Vagina (tissue), 2 donors: ENCODE measurements around the gene BBOX1. TPM values are rescaled to one million over a fixed set of nuclear protein-coding genes. Genes with fewer than 3 reads are reported as not detected.

Source experiments
- DNase-seq, 2 donors: peaks; one replicate each; pipeline ENCODE4 v3.0.0-alpha.2; 2017; ENCODE audit errors: extremely low spot score in 2 of 2
- H3K27ac ChIP-seq: fragments of 200-600 bp; sonication (generic); one replicate; pipeline ENCODE4 v1.5.1; 2019
- H3K27me3 ChIP-seq: fragments of 200-600 bp; sonication (generic); one replicate; pipeline ENCODE4 v1.5.1; 2019
- H3K36me3 ChIP-seq, 2 donors: fragments of 200-600 bp; sonication (generic); one replicate each; pipeline ENCODE4 v1.5.1; 2017 to 2019
- H3K4me1 ChIP-seq: fragments of 200-600 bp; sonication (generic); one replicate; pipeline ENCODE4 v1.5.1; 2019
- H3K4me3 ChIP-seq, 2 donors: fragments of 200-600 bp; sonication (generic); 1 replicate in 1 of 2; 2 replicates in 1 of 2; pipeline ENCODE4 v1.5.1; 2016 to 2019
- H3K9me3 ChIP-seq: fragments of 200-600 bp; sonication (generic); one replicate; pipeline ENCODE4 v1.5.1; 2019
- POLR2A ChIP-seq, 2 donors: fragments of 450-650 bp; IDR thresholded peaks; one replicate each; pipeline ENCODE4 v1.6.1; 2017; ENCODE audit warnings: antibody characterized with exemption in 2 of 2, mild to moderate bottlenecking in 2 of 2, moderate library complexity in 2 of 2
- POLR2AphosphoS5 ChIP-seq, 2 donors: sonication (generic); formaldehyde crosslinking; IDR thresholded peaks; one replicate each; pipeline ENCODE4 v1.9.0; 2017; ENCODE audit warnings: antibody characterized with exemption in 2 of 2, mild to moderate bottlenecking in 2 of 2, low read depth in 1 of 2; ENCODE audit not compliant: insufficient read depth in 1 of 2
- intact Hi-C: fragments of 100-400 bp; cut with DNase I; formaldehyde crosslinking; loops from one replicate; pipeline ENCODE4 v1.15.1; 2023
- total RNA-seq: library from RNA; depleted of rRNA; stranded (reverse); fragments of >200 nt; gene quantifications from one replicate; pipeline ENCODE4 v1.2.3, GENCODE V29; 2016
- TF ChIP-seq, protein P1 (sequence below), 3 experiments: fragments of 450-650 bp in 2 of 3; fragments of 200-600 bp in 1 of 3; sonication (generic) in 1 of 3; IDR thresholded peaks; one replicate each; pipeline ENCODE4 v1.5.1; 2017 to 2019; ENCODE audit warnings: antibody characterized with exemption in 3 of 3, mild to moderate bottlenecking in 2 of 3, moderate library complexity in 2 of 3

The BBOX1 gene
- total RNA-seq, 1 donor from 2014 or later, result 53.0 TPM

DNA sequence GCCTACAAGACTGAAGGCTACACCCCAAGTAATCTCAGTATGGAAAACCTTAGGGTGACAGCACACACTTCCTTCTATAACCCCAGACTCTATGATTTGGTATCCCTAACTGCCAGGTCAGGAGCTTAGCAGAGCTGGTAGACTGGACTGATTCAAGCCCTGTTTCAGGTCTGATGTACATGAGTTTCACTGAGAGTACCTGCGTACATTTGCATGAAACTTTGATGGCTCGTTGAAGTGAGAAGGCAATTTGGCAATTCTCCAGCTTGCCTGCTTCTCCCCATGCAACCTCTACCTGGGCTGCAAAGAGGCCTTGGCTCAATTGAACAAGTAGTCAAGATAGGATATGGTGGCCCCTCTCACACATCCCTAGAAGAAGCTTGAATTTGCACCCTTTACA lies 36.5 kb upstream of the BBOX1 start:
- Histone ChIP-seq H3K27me3 (no peaks in the 10 kb centered on the region), H3K36me3 (no peaks in the 10 kb centered on the region), H3K4me3 (no peak overlapping the region), H3K27ac (no peak overlapping the region), H3K4me1 (no peaks in the 10 kb centered on the region), H3K9me3 (no peaks in the 10 kb centered on the region)
- TF ChIP-seq, protein P1, sequence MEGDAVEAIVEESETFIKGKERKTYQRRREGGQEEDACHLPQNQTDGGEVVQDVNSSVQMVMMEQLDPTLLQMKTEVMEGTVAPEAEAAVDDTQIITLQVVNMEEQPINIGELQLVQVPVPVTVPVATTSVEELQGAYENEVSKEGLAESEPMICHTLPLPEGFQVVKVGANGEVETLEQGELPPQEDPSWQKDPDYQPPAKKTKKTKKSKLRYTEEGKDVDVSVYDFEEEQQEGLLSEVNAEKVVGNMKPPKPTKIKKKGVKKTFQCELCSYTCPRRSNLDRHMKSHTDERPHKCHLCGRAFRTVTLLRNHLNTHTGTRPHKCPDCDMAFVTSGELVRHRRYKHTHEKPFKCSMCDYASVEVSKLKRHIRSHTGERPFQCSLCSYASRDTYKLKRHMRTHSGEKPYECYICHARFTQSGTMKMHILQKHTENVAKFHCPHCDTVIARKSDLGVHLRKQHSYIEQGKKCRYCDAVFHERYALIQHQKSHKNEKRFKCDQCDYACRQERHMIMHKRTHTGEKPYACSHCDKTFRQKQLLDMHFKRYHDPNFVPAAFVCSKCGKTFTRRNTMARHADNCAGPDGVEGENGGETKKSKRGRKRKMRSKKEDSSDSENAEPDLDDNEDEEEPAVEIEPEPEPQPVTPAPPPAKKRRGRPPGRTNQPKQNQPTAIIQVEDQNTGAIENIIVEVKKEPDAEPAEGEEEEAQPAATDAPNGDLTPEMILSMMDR (IDR thresholded peaks at IDR 0.05), result no peak
- TF ChIP-seq POLR2AphosphoS5 (IDR thresholded peaks at IDR 0.05; ENCODE audit: insufficient read depth in 1 of 2, low read depth in 1 of 2) (no peak), POLR2A (IDR thresholded peaks at IDR 0.05) (no peak)
- intact Hi-C loops, result no loop called here
- DNase-seq, result no peak

DNA sequence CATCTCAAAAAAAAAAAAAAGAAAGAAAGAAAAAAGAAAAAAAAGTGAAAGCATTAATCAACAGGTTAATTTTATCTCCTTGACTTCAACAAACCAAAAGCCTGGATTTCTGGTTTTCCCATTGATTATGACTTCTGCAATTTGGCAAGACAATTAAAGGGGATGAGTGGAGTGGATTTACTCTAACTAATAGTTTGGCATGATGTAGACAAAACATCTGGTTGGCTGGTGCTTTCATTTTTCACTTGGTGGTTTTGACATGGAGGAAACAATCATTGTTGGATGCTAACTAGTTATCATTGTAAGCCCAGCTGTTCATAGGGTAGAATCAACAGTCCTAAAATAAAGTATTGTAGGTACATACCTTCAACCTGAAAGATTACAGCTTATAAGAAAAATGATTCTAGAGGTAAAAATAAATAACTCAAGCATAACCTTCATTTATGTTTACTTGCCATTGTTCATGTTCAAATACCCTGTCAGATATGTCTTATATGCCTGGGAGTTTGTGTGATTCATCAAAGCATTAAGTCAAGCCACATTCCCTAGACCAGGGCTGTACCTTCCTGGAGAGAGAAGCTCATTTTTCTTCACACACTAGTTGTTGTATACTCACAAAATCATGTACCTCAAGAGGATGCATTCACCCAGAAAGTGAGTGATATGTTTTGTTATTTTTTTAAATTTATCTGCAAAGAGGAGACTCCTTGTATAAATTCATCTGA lies 31.6 kb upstream of the BBOX1 start:
- TF ChIP-seq POLR2A (IDR thresholded peaks at IDR 0.05) (no peak), POLR2AphosphoS5 (IDR thresholded peaks at IDR 0.05; ENCODE audit: insufficient read depth in 1 of 2, low read depth in 1 of 2) (no peak)
- TF ChIP-seq, protein P1 (IDR thresholded peaks at IDR 0.05), result no peak
- Histone ChIP-seq H3K27ac (no peak overlapping the region), H3K27me3 (no peaks in the 10 kb centered on the region), H3K9me3 (no peaks in the 10 kb centered on the region), H3K4me3 (no peak overlapping the region), H3K4me1 (peaks cover 28% of the 10 kb centered on the region), H3K36me3 (no peaks in the 10 kb centered on the region)
- DNase-seq, result no peak
- intact Hi-C loops, result no loop called here

DNA sequence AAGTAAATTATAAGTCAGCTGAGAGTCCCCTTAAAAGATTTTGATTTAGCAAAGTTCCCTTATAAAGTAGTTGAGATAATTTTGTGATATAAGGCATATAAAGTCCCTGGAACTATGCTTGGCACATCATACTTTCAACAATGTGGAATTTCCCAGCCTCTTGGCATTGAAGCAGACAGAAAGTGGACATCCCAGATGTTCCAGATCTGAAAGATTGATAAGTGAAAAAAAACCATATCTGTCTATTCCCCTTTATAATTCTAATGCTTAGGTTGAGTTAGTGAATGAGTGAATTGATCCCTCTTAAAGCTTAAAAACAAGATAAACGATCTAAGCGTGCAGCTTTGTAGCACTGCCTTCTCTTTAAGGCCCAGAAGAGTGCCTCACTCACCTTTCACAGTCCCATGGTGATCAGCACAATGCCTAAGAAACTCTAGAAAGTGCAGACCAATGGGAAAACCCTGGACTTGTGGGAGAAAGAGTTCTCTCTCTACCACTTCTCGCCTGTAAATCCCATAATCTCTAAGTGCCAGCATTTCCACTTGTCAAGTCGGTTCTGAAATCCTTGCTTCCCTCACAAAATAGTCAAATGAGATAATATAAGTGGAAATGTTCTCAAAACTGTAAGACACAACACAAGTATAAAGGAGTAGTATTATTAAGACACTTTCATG lies 28.9 kb upstream of the BBOX1 start:
- Histone ChIP-seq H3K4me3 (no peak overlapping the region), H3K4me1 (peaks cover 31% of the 10 kb centered on the region), H3K27ac (peak overlapping the region; percentile 31), H3K36me3 (no peaks in the 10 kb centered on the region), H3K27me3 (no peaks in the 10 kb centered on the region), H3K9me3 (no peaks in the 10 kb centered on the region)
- DNase-seq, result no peak
- intact Hi-C loops, result no loop called here
- no peak for TF ChIP-seq POLR2A (IDR thresholded peaks at IDR 0.05)
- TF ChIP-seq, protein P1 (IDR thresholded peaks at IDR 0.05), result no peak
- no peak for TF ChIP-seq POLR2AphosphoS5 (IDR thresholded peaks at IDR 0.05; ENCODE audit: insufficient read depth in 1 of 2, low read depth in 1 of 2)

DNA sequence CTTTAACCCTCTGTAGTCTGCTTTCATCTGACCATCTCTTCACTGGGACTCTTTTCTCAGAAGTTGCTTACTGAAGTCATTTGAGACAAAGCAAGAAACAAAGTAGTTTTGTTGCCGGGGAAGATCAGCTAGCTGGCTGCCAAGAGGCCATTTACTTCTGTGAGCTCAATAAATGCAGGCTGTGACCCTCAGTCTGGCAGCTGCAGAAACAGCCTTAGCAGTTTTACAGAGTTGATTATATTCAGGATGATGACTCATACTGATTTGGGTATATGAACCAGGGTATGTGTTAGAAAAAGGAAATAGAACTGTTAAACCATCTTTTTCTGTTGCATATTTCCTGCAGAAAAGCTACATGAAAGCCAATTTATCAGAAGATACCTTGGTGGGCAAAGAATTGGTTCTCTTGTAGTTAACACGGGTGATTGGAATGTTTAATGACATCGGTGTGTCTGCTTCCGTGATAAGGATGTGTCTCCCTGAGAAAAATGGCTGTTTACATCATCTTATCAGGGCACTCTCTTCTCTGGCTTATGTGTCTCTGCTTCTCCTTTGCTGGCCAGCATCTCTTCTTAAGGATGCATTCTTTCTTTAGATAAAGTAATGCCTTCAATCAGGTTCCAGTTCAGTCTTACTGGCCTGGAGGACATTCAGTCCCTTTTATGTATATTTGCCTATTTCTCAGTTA lies 28.2 kb upstream of the BBOX1 start:
- Histone ChIP-seq H3K27ac (peak overlapping the region; percentile 45), H3K4me1 (peaks cover 31% of the 10 kb centered on the region), H3K36me3 (no peaks in the 10 kb centered on the region), H3K27me3 (no peaks in the 10 kb centered on the region), H3K9me3 (no peaks in the 10 kb centered on the region), H3K4me3 (no peak overlapping the region)
- DNase-seq, result no peak
- intact Hi-C loops, result no loop called here
- TF ChIP-seq POLR2AphosphoS5 (IDR thresholded peaks at IDR 0.05; ENCODE audit: insufficient read depth in 1 of 2, low read depth in 1 of 2) (no peak), POLR2A (IDR thresholded peaks at IDR 0.05) (no peak)
- TF ChIP-seq, protein P1 (IDR thresholded peaks at IDR 0.05), result no peak
